ENCODE results near the gene LPP. TPM values are rescaled to one million over a fixed set of nuclear protein-coding genes. Genes with fewer than 3 reads are reported as not detected.
A peak's percentile ranks its signal among the peaks of the same experiment; 100 is the strongest.

LPP gene
- total RNA-seq, 1 donor from 2014 or later = 97.4 TPM

GRCh38 chr3:188432802-188433520 lies 279.0 kb downstream of the LPP start:
- Histone ChIP-seq H3K27me3 (ENCODE audit: low read depth) (no peaks in the 10 kb centered on the region), H3K36me3 (no peaks in the 10 kb centered on the region), H3K27ac (replicated peaks) (peak overlapping the region; percentile 47), H3K4me3 (no peak overlapping the region), H3K4me1 (peaks cover 43% of the 10 kb centered on the region), H3K9me3 (replicated peaks) (no peaks in the 10 kb centered on the region)
- intact Hi-C loops (cut with micrococcal nuclease) = no loop called here
- no peak for DNase-seq
- TF ChIP-seq CTCF (IDR thresholded peaks at IDR 0.05; ENCODE audit: borderline replicate concordance) = no peak

DNA sequence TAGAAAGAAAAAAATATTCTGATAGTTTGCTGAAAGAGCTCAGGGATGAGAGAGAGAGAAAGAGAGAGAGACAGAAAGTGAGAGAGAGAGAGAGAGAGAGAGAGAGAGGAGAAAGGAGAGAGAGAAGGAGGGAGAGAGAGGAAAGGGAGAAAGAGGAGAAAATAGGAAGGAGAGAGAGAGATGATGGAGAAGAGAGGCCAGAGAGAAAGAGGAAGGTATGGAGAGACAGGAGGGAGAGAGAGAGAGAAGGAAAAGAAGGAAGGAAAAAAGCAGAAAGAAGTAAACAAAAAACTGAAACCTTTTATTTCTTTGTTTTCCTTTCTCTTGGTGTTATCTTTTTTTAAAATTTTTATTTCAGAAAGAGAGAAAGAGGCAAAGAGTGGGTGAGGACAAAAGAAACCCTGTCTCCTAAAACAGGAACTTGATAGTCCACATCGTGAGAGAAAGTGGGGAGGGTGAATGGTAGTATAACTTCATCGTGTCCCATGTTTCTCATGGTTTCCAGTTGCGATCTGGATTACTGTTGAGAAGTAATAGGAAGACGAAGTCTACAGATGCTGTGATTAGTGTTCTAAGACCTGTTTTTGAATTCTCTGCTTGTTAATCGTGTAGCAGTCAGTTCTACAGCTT lies 279.7 kb downstream of the LPP start:
- H3K4me3 ChIP-seq = no peak overlapping the region
- H3K9me3 ChIP-seq (replicated peaks) = no peaks in the 10 kb centered on the region
- peaks cover 48% of the 10 kb centered on the region for H3K4me1 ChIP-seq
- H3K36me3 ChIP-seq = no peaks in the 10 kb centered on the region
- intact Hi-C loops (cut with micrococcal nuclease) = no loop called here
- H3K27me3 ChIP-seq (ENCODE audit: low read depth) = no peaks in the 10 kb centered on the region
- peak overlapping the region; percentile 47 for H3K27ac ChIP-seq (replicated peaks)
- TF ChIP-seq CTCF (IDR thresholded peaks at IDR 0.05; ENCODE audit: borderline replicate concordance) = no peak
- no peak for DNase-seq

GRCh38 chr3:188434594-188434993 lies 280.6 kb downstream of the LPP start:
- TF ChIP-seq CTCF (IDR thresholded peaks at IDR 0.05; ENCODE audit: borderline replicate concordance) = no peak
- Histone ChIP-seq H3K4me3 (no peak overlapping the region), H3K27ac (replicated peaks) (no peak overlapping the region), H3K9me3 (replicated peaks) (no peaks in the 10 kb centered on the region), H3K27me3 (ENCODE audit: low read depth) (no peaks in the 10 kb centered on the region), H3K36me3 (no peaks in the 10 kb centered on the region), H3K4me1 (peaks cover 57% of the 10 kb centered on the region)
- no peak for DNase-seq
- intact Hi-C loops (cut with micrococcal nuclease) = no loop called here

- DNase-seq = no peak
- Histone ChIP-seq H3K36me3 (no peaks in the 10 kb centered on the region), H3K4me1 (peaks cover 58% of the 10 kb centered on the region), H3K27me3 (ENCODE audit: low read depth) (no peaks in the 10 kb centered on the region), H3K27ac (replicated peaks) (no peak overlapping the region), H3K9me3 (replicated peaks) (no peaks in the 10 kb centered on the region), H3K4me3 (no peak overlapping the region)
- intact Hi-C loops (cut with micrococcal nuclease) = no loop called here
- TF ChIP-seq CTCF (IDR thresholded peaks at IDR 0.05; ENCODE audit: borderline replicate concordance) = no peak
These were observed 281.3 kb downstream of the LPP start for GRCh38 chr3:188435266-188435665.

DNA sequence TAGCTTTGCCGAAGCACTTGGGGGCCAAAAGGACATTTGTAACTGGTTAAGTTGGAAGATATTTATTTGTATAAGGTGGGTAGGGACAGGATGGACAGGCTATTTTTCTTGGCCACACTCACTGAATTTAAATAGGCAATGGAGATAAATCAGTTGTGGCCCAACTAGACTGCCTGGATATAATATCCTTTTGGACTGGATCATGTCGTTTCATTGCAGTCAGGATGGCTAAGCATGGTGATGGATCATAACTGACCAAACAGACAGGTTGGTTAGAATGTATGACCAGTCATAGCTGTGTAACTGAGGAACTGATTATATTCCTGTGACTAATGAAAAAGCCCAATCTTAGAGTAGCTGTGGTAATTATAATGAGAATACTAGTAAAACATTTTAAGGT lies 284.0 kb downstream of the LPP start:
- Histone ChIP-seq H3K4me1 (peaks cover 31% of the 10 kb centered on the region), H3K27me3 (ENCODE audit: low read depth) (no peaks in the 10 kb centered on the region), H3K4me3 (no peak overlapping the region), H3K27ac (replicated peaks) (no peak overlapping the region), H3K9me3 (replicated peaks) (no peaks in the 10 kb centered on the region), H3K36me3 (peaks cover 1% of the 10 kb centered on the region)
- DNase-seq = no peak
- TF ChIP-seq CTCF (IDR thresholded peaks at IDR 0.05; ENCODE audit: borderline replicate concordance) = no peak
- intact Hi-C loops (cut with micrococcal nuclease) = no loop called here
